Peyer's patch (tissue), 4 donors: ENCODE data around the gene MAGI2. TPM values are rescaled to one million over a fixed set of nuclear protein-coding genes. Genes with fewer than 3 reads are reported as not detected.

Experiments used
- DNase-seq, 3 donors: peaks; one replicate each; pipeline ENCODE4 v3.0.0-alpha.2; 2017 to 2019
- H3K27ac ChIP-seq, 4 donors: fragments of 200-600 bp; sonication (generic); one replicate each; pipeline ENCODE4 v1.5.1; 2016 to 2019
- H3K27me3 ChIP-seq, 2 donors: fragments of 200-600 bp; sonication (generic); one replicate each; pipeline ENCODE4 v1.5.1; 2019
- H3K36me3 ChIP-seq, 3 donors: fragments of 200-600 bp; sonication (generic); one replicate each; pipeline ENCODE4 v1.5.1; 2016 to 2019
- H3K4me1 ChIP-seq, 4 donors: fragments of 200-600 bp; sonication (generic); one replicate each; pipeline ENCODE4 v1.5.1; 2016 to 2019
- H3K4me3 ChIP-seq, 4 donors: fragments of 200-600 bp; sonication (generic); 1 replicate in 3 of 4; 2 replicates in 1 of 4; pipeline ENCODE4 v1.5.1; 2016 to 2019; ENCODE audit warnings: mild to moderate bottlenecking in 1 of 4
- H3K9me3 ChIP-seq, 4 donors: fragments of 200-600 bp; sonication (generic); one replicate each; pipeline ENCODE4 v1.5.1; 2016 to 2019; ENCODE audit warnings: mild to moderate bottlenecking in 1 of 4
- CTCF ChIP-seq, 6 experiments: fragments of 450-650 bp in 4 of 6; fragments of 200-600 bp in 2 of 6; sonication (generic) in 1 of 6; IDR thresholded peaks; one replicate each; pipeline ENCODE4 v1.5.1; 2017 to 2019; ENCODE audit warnings: antibody characterized with exemption in 6 of 6, mild to moderate bottlenecking in 3 of 6, moderate library complexity in 1 of 6
- POLR2A ChIP-seq, 2 donors: fragments of 450-650 bp; IDR thresholded peaks; one replicate each; pipeline ENCODE4 v1.5.1; 2017; ENCODE audit warnings: antibody characterized with exemption in 2 of 2, mild to moderate bottlenecking in 2 of 2, moderate library complexity in 2 of 2
- total RNA-seq, 4 donors: library from RNA; depleted of rRNA; stranded (reverse); fragments of >200 nt; gene quantifications; one replicate each; pipeline ENCODE4 v1.1.0, GENCODE V29; 2016

MAGI2 gene
- total RNA-seq, 4 donors from 2014 or later, result 1.6 to 12.4 (median 2.8) TPM

- H3K4me3 ChIP-seq, result no peak overlapping the region
- H3K9me3 ChIP-seq, result no peaks in the 10 kb centered on the region
- TF ChIP-seq CTCF (IDR thresholded peaks at IDR 0.05) (no peak), POLR2A (IDR thresholded peaks at IDR 0.05) (no peak)
- H3K36me3 ChIP-seq, result no peaks in the 10 kb centered on the region
- no peaks in the 10 kb centered on the region for H3K4me1 ChIP-seq
- H3K27ac ChIP-seq, result no peak overlapping the region
- no peak for DNase-seq
- H3K27me3 ChIP-seq, result no peaks in the 10 kb centered on the region
Measured at GRCh38 chr7:79401254-79401653, 52.2 kb downstream of the MAGI2 start.

GRCh38 chr7:79400222-79400621, 53.2 kb downstream of the MAGI2 start:
- H3K27ac ChIP-seq, result no peak overlapping the region
- H3K27me3 ChIP-seq, result no peaks in the 10 kb centered on the region
- no peaks in the 10 kb centered on the region for H3K4me1 ChIP-seq
- H3K4me3 ChIP-seq, result no peak overlapping the region
- no peaks in the 10 kb centered on the region for H3K36me3 ChIP-seq
- DNase-seq, result no peak
- TF ChIP-seq CTCF (IDR thresholded peaks at IDR 0.05) (no peak), POLR2A (IDR thresholded peaks at IDR 0.05) (no peak)
- no peaks in the 10 kb centered on the region for H3K9me3 ChIP-seq

- no peak overlapping the region for H3K4me3 ChIP-seq
- H3K9me3 ChIP-seq, result no peaks in the 10 kb centered on the region
- H3K27me3 ChIP-seq, result no peaks in the 10 kb centered on the region
- no peaks in the 10 kb centered on the region for H3K36me3 ChIP-seq
- H3K27ac ChIP-seq, result no peak overlapping the region
- no peaks in the 10 kb centered on the region for H3K4me1 ChIP-seq
- DNase-seq, result no peak
- TF ChIP-seq POLR2A (IDR thresholded peaks at IDR 0.05) (no peak), CTCF (IDR thresholded peaks at IDR 0.05) (no peak)
Measured at GRCh38 chr7:79398138-79398749, 55.2 kb downstream of the MAGI2 start.

- no peak for DNase-seq
- Histone ChIP-seq H3K9me3 (no peaks in the 10 kb centered on the region), H3K36me3 (no peaks in the 10 kb centered on the region), H3K4me1 (no peaks in the 10 kb centered on the region), H3K27me3 (no peaks in the 10 kb centered on the region), H3K4me3 (no peak overlapping the region), H3K27ac (no peak overlapping the region)
- TF ChIP-seq POLR2A (IDR thresholded peaks at IDR 0.05) (no peak), CTCF (IDR thresholded peaks at IDR 0.05) (no peak)
Measured at GRCh38 chr7:79386688-79387422, 66.6 kb downstream of the MAGI2 start.

GRCh38 chr7:79381921-79382320, 71.5 kb downstream of the MAGI2 start:
- H3K27ac ChIP-seq, result no peak overlapping the region
- no peak for DNase-seq
- no peaks in the 10 kb centered on the region for H3K9me3 ChIP-seq

More at GRCh38 chr7:79381921-79382320, 71.5 kb downstream of the MAGI2 start:
- Histone ChIP-seq H3K27me3 (no peaks in the 10 kb centered on the region), H3K4me3 (no peak overlapping the region), H3K36me3 (no peaks in the 10 kb centered on the region), H3K4me1 (no peaks in the 10 kb centered on the region)
- TF ChIP-seq CTCF (IDR thresholded peaks at IDR 0.05), result no peak
- TF ChIP-seq POLR2A (IDR thresholded peaks at IDR 0.05), result no peak
